ENCODE measurements around the gene ATAD3B.
"Not testable (repeated sequence)": the region's sequence is repeated elsewhere in the genome, so short reads cannot be mapped to it uniquely, and the experiment has no call there.

The ATAD3B gene

DNA sequence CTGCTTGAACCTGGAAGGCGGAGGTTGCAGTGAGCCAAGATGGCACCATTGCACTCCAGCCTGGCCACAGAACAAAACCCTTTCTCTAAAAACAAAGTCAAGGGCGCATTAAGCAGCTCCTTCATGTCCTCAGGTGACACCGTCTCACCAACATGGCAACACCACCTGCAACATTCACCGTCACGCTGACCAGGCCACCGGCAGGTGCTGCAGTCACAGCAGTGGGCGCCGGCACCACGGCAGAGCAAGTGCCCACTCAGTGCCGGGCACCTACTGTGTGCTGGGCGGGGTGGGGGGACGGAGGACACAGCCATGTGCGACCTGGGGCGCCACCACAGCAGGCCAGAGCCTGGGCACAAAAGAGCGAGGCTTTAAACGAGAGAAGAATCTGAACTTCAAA lies 12.1 kb downstream of the ATAD3B start:
- no peak for DNase-seq

- not testable (repeated sequence) for DNase-seq
Measured at GRCh38 chr1:1484976-1485750, 13.6 kb downstream of the ATAD3B start.

DNA sequence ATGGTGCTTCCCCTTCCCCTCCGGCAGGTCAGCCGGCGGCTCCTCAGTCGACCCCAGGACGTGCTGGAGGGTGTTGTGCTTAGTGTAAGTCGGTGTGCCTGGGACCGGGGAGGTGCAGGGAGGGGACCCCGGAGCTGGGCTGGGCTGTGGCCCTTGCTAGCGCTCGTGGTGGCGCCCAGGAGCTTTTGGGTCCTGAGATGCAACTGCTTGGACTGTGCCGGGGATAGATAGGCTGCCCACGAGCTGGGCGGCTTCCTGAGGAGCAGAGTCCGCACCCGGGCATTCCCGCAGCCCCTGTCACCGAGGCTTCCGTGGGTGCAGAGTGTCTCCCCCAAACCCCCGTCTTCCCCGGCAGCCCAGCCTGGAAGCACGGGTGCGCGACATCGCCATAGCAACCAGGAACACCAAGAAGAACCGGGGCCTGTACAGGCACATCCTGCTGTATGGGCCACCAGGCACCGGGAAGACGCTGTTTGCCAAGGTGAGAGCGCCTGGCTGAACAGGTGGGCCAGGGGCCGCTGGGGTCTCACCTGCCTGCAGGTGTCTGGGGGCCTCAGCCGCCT lies 14.3 kb downstream of the ATAD3B start:
- DNase-seq: not testable (repeated sequence)

- no peak for DNase-seq
Measured at GRCh38 chr1:1487701-1488100, 16.1 kb downstream of the ATAD3B start.

DNA sequence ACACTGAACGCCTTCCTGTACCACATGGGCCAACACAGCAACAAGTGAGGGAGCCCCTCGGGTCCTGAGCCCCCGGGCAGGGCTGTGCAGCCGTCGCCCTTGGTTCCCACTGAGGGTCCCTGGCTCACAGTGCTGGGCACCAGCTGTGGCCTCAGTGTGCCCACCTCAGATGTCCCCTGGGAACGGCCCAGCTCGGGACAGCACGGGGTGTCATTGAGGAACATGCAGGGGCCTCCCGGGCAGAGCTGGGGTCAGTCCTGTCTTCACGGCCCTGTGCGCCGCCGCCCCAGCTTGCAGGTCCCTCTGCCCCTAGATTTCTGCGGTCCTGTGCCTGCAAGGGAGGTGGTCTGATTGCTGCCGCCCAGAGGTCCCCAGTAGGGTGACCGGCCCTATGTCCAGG lies 17.7 kb downstream of the ATAD3B start:
- DNase-seq: no peak

DNA sequence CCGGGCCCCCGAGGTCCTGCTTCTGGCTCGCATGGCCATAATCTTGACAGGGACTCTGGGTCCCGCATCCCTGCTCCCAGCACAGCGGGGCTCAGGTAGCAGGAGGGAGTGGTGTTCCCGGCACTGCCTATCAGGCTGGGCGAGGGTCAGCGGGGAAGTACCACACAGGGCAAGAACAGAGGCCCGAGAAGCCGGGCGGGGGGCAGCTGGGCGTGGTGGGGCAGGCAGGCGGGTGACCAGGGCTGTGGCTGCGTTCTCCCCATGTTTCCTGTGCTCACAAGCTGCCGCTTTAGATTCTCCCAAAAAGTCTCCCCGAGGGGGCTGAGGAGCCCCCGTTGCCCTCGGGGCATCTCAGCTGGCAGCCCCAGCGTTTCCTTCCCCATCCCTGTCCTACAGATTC lies 18.3 kb downstream of the ATAD3B start:
- DNase-seq: no peak

- DNase-seq: no peak
Measured at GRCh38 chr1:1490633-1491230, 19.2 kb downstream of the ATAD3B start.

GRCh38 chr1:1491601-1492000 lies 20.0 kb downstream of the ATAD3B start:
- no peak for DNase-seq

GRCh38 chr1:1494311-1494710 lies 22.7 kb downstream of the ATAD3B start:
- DNase-seq: not testable (repeated sequence)

DNA sequence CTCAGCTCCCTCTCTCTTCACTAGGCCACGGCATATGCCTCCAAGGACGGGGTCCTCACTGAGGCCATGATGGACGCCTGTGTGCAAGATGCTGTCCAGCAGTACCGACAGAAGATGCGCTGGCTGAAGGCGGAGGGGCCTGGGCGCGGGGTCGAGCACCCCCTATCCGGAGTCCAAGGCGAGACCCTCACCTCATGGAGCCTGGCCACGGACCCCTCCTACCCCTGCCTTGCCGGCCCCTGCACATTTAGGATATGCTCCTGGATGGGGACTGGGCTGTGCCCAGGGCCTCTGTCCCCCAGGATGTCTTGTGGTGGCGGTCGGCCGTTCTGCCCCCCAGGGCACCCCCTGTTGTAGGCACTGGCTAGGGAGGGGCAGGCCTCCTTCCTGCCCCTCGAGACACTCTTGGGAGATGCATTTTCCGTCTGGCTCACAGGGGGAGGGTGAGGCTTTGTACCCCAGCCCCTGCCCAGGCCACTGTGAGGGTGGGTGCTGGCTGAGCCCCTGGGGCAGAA lies 24.0 kb downstream of the ATAD3B start:
- not testable (repeated sequence) for DNase-seq

DNA sequence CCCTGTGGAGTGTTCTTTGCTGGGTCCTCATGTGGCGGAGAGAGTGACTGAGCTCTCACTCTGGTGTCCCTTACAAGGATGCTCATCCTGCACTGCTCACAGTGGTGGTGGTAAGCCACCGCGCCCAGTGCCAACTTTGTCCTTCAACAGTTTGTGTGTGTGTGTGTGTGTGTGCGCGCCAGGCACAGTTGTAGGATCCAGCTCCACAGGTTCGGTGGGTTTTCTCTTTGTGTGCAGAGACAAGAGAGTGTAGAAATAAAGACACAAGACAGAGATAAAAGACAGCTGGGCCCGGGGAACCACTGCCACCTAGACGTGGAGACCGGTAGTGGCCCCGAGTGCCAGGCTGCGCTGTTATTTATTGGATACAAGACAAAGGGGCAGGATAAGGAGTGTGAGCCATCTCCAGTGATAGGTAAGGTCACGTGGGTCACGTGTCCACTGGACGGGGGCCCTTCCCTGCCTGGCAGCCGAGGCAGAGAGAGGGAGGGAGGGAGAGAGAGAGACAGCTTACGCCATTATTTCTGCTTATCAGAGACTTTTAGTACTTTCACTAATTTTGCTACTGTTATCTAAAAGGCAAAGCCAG lies 33.3 kb downstream of the ATAD3B start:
- DNase-seq: peak; percentile 73 to 74

DNA sequence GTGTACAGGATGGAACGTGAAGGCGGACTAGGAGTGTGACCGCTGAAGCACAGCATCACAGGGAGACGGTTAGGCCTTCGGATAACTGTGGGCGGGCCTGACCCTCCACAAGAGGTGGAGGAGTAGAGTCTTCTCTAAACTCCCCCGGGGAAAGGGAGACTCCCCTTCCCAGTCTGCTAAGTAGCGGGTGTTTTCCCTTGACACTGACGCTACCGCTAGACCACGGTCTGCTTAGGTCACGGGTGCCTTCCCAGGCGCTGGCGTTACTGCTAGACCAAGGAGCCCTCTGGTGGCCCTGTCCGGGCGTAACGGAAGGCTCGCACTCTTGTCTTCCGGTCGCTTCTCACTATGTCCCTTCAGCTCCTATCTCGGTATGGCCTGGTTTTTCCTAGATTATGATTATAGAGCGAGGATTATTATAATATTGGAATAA lies 33.8 kb downstream of the ATAD3B start:
- peak; percentile 10 to 13 for DNase-seq

DNA sequence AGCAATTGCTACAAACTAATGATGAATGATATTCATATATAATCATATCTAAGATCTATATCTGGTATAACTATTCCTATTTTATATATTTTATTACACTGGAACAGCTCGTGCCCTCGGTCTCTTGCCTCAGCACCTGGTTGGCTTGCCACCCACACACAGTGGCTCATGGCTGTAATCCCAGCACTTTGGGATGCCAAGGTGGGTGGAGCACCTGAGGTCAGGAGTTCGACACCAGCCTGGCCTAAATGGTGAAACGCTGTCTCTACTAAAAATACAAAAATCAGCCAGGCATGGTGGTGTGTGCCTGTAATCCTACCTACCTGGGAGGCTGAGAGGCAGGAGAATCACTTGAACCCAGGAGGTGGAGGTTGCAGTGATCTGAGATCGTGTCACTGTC lies 34.2 kb downstream of the ATAD3B start:
- not testable (repeated sequence) for DNase-seq

DNA sequence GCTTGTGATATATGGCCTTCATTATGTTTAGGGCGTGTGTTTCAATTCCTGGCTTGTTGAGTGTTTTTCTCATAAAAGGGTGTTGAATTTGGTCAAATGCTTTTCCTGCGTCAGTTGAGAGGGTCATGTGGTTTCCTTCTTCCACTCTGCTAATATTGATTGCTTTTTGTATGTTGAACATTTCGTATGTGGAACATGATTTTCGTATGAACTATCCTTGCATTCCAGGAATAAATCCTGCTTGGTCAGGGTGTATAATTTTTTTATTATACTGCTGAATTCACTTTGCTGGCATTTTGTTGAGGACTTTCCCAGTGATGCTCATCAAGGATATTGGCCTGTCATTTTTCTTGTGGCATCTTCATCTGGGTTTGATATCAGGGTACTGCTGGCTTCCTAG lies 35.7 kb downstream of the ATAD3B start:
- DNase-seq: no peak

GRCh38 chr1:1508775-1509464 lies 37.4 kb downstream of the ATAD3B start:
- not testable (repeated sequence) for DNase-seq

GRCh38 chr1:1509465-1509850 lies 37.9 kb downstream of the ATAD3B start:
- not testable (repeated sequence) for DNase-seq

- peak in 1 of 2 donors; percentile 10 for DNase-seq
Measured at GRCh38 chr1:1510912-1511532, 39.5 kb downstream of the ATAD3B start.

DNA sequence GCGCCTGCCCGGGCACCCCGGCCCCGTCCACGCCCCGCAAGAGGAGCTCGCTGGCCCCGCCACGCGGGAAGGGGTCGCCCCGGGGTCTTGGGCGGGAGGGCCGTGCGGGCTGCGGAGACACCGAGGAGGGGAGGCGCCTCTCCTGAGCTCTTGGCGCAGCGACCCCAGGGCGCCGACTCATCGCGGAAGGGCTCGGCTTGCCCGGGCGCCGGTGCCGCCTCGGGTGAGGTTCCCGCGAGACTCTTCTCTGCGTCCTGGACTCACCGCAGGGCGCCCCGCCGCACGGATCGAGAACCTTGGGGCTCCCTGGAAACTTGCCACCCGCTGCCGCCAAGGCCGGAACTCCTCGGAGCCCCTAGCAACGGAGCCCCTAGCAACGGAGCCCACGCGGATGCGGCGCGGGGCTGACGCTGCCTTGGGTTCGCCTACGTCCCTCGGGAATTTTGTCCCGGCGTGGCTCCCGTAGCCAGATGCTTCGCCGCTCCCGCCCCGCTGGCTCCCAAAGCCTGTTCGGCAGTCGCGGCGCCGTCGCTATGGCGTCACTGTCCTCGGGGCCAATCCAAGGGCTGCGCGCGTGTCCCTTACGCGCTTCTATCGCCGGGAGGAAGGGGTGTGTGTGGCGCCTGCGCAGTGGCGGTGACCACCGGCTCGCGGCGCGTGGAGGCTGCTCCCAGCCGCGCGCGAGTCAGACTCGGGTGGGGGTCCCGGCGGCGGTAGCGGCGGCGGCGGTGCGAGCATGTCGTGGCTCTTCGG lies 40.1 kb downstream of the ATAD3B start, which contains the start of gene ATAD3A:
Gene ATAD3A, plus strand, starts transcription at position 630 of the 753 bp plus-strand sequence. Its CDS starts 107 bp downstream, at position 737.
- peak; percentile 94 to 95 for DNase-seq

- peak in 1 of 2 donors; percentile 11 for DNase-seq
Measured at GRCh38 chr1:1512425-1512824, 40.9 kb downstream of the ATAD3B start.

DNA sequence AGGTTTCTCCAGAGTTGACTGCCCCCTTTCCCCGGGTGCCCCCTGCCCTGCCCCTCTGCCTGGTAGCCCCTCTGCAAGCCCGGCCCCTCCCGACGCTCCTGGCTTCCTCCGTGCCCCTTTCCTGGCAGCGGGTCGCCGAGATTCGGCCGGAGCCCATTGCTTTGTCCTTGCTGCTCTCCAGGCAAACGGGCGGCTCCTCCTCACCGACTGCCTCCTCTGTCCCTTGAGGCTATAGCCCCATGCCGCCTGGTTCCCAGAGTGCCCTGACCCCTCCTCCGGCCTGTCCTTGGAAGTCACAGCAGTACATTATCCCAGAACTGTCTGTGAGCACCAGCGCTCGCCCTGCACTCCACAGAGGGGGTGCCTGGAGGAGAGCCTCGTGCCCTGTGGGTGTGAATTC lies 42.1 kb downstream of the ATAD3B start:
- DNase-seq: not testable (repeated sequence)

- not testable (repeated sequence) for DNase-seq
Measured at GRCh38 chr1:1514376-1514775, 42.8 kb downstream of the ATAD3B start.

Data from stimulated activated CD4-positive, alpha-beta T cell treated with anti-CD3 and anti-CD28 coated beads, Interleukin-2, amount 100 ng/mL, for 48 hours (primary cell).